VCaP (cell line): ENCODE measurements around the gene PLA2G2C.
A peak's percentile ranks its signal among the peaks of the same experiment; 100 is the strongest.

Experiments used
- H3K27ac ChIP-seq: fragments of 450-650 bp; 2 replicates; pipeline ENCODE4 v1.5.1; 2017
- CTCF ChIP-seq: fragments of 450-650 bp; conservative IDR thresholded peaks from 2 replicates; pipeline ENCODE4 v1.5.1; 2017; ENCODE audit warnings: mild to moderate bottlenecking, moderate library complexity

PLA2G2C gene

GRCh38 chr1:20200966-20201365 lies 14.6 kb upstream of the PLA2G2C start:
- TF ChIP-seq CTCF = no peak
- no peak overlapping the region for H3K27ac ChIP-seq

GRCh38 chr1:20199840-20200239 lies 13.5 kb upstream of the PLA2G2C start:
- TF ChIP-seq CTCF = no peak
- H3K27ac ChIP-seq = no peak overlapping the region

- no peak overlapping the region for H3K27ac ChIP-seq
- TF ChIP-seq CTCF = no peak
These were observed 13.1 kb upstream of the PLA2G2C start for GRCh38 chr1:20199403-20199802.

- TF ChIP-seq CTCF = no peak
- H3K27ac ChIP-seq = no peak overlapping the region
These were observed 12.6 kb upstream of the PLA2G2C start for GRCh38 chr1:20198918-20199317.

GRCh38 chr1:20198296-20198695 lies 12.0 kb upstream of the PLA2G2C start:
- no peak for TF ChIP-seq CTCF
- no peak overlapping the region for H3K27ac ChIP-seq

- H3K27ac ChIP-seq = no peak overlapping the region
- no peak for TF ChIP-seq CTCF
These were observed 11.0 kb upstream of the PLA2G2C start for GRCh38 chr1:20197329-20197791.

- H3K27ac ChIP-seq = no peak overlapping the region
- peak; percentile 54 for TF ChIP-seq CTCF
These were observed 9.1 kb upstream of the PLA2G2C start for GRCh38 chr1:20195462-20195780.
